ENCODE results near the gene MYCBP2.
"Not testable (repeated sequence)": the region's sequence is repeated elsewhere in the genome, so short reads cannot be mapped to it uniquely, and the experiment has no call there.

The MYCBP2 gene

DNA sequence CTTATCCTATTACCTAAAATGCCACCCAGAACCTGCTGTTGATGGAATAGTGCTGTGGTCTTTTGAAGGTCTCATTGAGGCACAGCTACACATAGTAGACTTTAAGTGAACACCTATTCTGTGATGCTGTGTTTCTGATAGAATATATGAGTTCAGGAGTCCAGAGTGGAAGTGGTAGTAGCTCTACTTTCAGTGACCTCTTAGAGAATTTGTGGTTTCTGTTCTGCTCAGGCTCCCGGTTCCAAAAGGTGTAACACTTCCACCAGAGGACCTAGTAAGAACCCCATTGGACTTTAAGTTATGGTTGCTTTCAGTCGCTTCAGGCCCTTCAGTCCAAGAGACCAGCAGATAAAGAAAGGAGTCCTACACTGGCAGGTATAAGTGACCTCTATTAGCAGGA, 11.4 kb upstream of the MYCBP2 start:
- no peak for FAIRE-seq
- no peak for DNase-seq (ENCODE audit: extremely low spot score, insufficient read length, low read depth)

DNA sequence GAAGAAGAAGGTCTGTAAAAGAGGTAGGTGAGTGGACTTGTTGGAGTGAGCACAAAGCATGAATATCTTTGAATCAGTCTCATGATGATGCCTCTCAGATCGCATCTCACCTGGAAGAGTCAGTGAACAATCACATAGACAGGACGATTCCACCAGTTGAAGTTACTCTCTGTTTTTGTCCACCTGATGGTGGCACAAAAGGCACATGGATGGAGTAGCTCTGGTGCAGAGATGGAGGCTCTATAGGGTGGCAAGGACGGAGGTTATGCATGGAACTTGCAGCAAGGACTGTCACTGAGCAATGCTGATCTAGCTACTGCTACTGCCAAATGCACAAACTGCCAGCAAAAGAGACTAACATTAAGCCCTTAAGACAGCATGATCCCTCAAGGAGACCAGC, 10.3 kb upstream of the MYCBP2 start:
- no peak for DNase-seq (ENCODE audit: extremely low spot score, insufficient read length, low read depth)
- no peak for FAIRE-seq

DNA sequence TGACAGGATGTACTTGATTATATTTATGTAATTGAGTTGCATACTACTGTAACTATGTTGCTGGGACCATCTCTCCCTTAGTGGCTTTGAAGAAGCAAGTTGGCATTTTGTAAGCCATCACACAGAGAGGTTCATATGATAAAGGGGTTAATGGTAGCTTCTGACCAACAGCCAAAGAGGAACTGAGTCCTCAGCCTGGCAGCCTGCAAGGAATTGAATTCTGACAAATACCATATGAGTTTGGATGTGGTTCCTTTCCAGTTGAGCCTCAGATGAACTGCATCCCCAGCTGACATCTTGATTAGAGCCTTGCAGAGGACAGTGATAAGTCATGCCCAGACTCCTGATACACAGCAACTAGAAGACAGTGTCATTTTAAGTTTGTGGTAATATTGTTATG, 8.6 kb upstream of the MYCBP2 start:
- DNase-seq (ENCODE audit: extremely low spot score, insufficient read length, low read depth), result no peak
- peak; percentile 51 for FAIRE-seq

DNA sequence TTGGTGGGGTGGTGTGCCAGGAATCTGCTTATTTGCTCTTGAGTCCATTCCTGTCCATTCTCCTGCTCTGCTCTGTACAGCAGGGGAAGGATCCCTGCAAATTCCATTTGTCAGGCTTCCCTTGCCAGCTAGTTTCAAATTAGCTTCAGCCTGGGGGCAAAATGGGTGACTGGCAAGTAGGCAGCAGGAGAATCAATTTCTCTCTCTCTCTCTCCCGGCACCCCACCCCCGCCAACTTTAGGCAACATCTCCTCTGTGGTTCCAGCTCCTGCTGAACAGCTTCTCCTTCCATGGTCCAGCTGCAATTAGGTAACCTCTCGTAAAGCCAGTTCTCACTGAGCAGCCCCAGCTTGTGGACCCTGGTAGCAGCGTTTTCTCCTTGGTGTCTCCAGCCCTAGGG, 6.7 kb upstream of the MYCBP2 start:
- no peak for DNase-seq (ENCODE audit: extremely low spot score, insufficient read length, low read depth)
- no peak for FAIRE-seq

DNA sequence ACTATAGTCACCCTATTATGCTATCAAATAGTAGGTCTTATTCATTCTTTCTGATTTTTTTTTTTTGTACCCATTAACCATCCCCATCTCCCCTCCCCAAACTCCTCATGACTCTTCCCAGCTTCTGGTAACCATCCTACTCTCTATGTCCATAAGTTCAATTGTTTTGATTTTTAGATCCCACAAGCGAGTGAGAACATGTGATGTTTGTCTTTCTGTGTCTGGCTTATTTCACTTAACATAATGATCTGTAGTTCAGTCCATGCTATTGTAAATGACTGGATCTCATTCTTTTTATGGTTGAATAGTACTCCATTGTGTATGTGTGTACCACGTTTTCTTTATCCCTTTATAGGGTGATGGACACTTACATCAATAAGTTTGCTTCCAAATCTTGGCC, 4.5 kb upstream of the MYCBP2 start:
- FAIRE-seq, result no peak
- no peak for DNase-seq (ENCODE audit: extremely low spot score, insufficient read length, low read depth)

DNA sequence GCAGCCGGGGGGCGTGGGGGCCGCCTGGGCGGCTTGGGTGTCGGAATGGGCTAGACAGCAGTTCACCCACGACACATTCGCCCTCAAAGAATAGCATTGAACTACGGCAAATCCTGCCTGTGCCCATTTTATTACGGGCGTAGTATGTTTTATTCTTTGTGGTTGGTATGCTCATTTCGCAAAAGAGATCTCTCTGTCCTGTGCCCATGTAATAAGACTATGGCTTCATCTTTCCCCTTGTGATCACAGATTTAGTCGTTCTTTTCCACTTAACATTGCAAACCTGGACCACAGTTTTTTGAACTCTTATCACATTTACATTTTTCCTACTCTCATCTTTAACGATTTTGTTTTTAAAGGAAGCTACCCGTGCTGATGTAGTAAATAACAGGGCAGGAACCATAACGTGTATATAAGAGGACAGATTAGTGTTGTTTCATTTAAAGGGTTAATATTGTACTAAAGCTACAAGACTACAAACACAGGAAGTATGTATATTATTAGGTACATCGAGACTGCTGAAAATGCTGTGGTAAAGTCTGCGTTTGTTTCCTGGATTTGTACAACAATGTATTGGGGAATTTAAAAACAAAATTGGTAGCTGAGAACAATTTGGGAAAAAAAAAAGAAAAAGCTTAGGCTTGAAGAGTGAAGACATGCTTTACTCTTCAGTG, 3.2 kb upstream of the MYCBP2 start:
- FAIRE-seq, result no peak

DNA sequence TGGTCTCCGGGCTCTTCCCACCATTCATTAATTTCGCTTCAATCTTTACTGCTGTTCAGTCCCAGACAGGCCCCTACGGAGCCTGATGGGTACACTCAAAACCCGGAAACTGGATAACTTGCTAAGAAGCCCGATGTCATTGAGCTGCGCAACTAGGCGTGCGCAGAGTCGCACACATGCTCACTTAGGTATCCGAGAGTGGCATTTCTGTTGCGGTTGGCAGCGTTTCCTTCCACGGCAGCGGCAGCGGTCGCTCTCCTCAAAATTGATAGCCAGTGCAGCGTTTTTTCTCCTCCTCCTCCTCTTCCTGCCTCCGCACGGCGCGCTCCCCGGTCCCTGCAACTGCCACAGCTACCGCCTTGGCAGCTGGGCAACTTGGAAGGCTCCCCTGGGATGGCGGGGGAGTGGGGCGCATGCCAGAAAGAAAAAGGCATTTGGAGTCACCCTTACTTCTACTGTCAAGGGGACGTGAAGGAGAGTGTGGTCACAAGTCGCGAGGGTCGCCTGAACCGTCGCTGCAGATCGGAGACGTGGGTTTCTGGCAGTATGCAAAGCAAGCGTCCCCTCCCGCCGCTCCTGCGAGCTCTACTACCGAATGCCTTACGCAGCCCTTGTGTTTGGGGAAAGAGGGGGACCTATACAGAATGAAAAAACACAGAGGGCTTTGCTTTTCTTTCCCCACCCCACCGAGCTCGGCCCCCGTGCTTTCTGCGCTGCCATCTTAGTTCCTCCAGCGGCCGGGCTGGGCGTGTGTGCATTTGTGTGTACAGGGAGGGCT, 2.4 kb upstream of the MYCBP2 start:
- peak; percentile 71 for DNase-seq (ENCODE audit: extremely low spot score, insufficient read length, low read depth)
- peak; percentile 98 for FAIRE-seq

More for the DNA sequence above, 3.2 kb upstream of the MYCBP2 start:
- no peak for DNase-seq (ENCODE audit: extremely low spot score, insufficient read length, low read depth)

DNA sequence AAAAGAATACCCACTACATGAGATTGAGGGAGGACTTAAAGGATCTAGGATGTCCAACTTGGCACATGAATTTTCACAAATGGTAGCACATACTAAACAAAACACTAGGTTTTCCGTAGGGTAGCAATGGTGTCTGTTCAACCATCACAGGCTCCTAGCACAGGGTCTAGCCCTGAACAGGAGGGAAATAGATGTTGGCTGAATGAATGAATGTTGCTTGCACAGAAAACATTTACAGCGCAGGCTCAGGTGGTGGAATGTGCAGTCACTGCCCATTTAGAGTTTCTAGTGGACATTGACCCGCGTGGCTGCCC, 1.9 kb upstream of the MYCBP2 start:
- FAIRE-seq (no peak), DNase-seq (ENCODE audit: extremely low spot score, insufficient read length, low read depth) (no peak)

DNA sequence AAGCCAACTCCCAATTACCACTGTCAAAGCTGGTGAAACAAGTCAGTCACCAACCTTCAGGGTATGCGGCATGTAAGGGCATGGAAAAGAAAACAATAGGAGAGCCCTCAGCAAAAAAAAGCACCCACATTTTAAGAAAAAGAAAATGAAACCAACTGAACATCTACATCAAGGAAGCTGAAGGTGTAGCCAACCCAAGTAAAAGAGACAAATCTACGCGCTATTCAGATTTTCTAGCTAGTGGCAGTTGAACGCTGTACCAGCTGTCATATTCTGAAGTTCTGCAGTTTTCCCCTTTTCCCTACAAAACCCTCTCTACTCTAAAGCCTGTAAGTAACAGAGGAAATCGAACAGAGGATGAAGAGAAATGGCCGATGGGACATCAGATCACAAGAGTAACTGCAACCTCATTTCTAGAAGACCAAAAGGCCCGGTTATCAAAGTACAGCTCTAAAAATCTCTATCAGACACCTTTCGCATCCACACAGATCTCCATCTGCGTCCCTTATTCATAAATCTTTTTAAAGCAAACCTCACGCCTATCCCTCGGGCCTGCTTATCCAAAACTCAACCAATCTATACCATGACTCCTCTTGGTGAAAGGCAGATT, 1.4 kb downstream of the MYCBP2 start:
- FAIRE-seq (peak; percentile 83), DNase-seq (ENCODE audit: extremely low spot score, insufficient read length, low read depth) (no peak)

DNA sequence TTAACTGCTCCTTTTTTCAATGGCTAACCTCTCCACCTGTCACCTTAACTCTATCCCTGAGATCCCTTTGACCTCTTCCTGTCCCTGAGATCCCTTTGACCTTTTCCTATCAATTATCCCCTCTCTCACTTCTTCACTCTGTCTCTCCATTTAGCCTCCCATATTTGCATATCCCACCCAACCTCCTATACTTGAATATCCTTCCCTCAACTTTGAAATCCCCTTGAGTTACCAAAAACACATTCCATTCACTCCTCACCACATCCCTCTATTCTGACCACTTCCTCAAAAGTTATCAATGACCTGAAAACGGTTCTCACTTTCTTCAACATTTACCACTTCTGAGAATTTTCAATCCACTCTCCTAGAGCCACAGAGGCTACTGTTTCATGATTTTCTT, 3.0 kb downstream of the MYCBP2 start:
- DNase-seq (ENCODE audit: extremely low spot score, insufficient read length, low read depth), result no peak
- FAIRE-seq, result peak; percentile 74

DNA sequence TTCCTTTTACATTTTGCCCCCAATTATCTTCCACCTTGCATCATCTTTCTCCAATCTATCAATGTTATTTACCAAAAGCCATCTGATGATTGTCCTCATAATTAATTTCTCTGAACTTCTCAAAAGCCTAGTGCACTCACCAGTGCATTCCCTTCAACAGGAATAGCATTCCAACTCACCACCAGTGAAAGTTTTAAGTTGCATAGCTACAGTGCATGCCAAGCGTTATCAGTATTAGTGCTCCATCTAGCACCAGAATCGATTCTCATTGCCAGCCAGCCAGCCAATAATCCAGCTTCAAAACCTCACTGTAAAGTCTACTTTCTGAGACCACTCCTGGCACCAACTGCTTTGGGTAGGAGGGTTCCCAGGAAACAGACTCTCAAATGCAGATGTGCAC, 7.4 kb downstream of the MYCBP2 start:
- FAIRE-seq, result no peak

DNA sequence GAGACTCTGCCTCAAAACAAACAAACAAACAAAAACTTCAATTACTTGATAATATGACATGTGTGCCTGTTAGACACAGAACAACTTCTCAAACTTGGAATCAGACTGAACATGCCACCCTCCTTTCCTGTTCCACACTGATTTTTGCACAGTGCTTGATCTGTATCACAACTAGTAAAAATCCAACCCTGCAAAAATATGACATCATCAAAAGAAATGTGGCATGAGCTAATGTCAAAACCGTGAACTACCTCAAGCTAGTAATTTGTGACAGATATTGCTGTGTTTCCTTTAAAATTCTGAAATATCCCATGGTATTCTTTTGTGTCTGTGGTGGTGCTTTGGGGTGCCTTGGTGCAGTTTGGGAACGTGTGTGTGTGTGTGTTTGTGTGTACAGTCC, 8.2 kb downstream of the MYCBP2 start:
- DNase-seq (ENCODE audit: extremely low spot score, insufficient read length, low read depth) (no peak), FAIRE-seq (no peak)

More for the DNA sequence above, 7.4 kb downstream of the MYCBP2 start:
- DNase-seq (ENCODE audit: extremely low spot score, insufficient read length, low read depth), result no peak

DNA sequence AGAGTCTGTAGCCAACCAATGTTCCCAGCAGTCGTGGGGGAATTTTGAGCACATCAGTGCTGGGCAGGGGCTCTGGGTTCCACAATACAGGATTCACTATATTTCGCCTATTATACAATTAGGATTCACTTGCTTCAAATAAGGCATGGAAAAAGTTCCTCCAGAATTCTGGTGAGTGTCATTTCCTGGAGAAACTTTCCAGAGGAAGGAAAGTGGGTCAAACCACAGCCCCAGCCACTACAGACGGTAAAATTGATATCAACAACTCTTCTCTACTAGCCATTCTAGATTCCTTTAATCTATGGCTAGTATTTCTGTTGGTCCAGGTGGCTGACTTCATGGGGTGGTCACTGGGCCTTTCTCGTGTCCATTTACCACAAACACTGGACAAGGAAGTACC, 10.5 kb downstream of the MYCBP2 start:
- FAIRE-seq (no peak), DNase-seq (ENCODE audit: extremely low spot score, insufficient read length, low read depth) (no peak)

DNA sequence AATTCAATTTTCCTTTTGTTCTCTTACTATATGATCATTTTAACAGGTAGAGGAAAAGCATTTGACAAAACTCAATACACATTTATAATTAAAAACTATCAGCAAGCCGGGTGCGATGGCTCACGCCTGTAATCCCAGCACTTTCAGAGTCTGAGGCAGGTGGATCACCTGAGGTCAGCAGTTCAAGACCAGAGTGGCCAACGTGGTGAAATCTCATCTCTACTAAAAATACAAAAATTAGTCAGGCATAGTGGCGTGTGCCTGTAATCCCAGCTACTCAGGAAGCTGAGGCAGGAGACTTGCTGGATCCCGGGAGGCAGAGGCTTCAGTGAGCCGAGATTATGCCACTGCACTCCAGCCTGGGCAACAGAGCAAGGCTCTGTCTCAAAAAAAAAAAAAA, 11.4 kb downstream of the MYCBP2 start:
- FAIRE-seq, result not testable (repeated sequence)

DNA sequence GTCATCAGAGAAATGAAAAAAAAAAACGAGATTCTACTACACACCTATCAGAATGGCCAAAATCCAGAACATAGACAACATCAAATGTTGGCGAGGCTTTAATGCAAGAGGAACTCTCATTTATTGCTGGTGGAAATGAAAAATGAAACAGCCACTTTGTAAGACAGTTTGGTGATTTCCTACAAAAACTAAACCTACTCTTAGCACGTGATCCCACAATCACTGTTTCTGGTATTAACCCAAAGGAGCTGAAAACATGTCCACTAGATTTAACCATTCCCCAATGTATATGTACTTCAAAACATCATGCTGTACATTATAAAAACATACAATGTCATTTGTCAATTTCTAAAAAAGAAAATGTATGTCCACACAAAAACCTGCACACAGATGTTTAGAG, 13.0 kb downstream of the MYCBP2 start:
- FAIRE-seq (peak; percentile 75), DNase-seq (ENCODE audit: extremely low spot score, insufficient read length, low read depth) (no peak)

More for the DNA sequence above, 11.4 kb downstream of the MYCBP2 start:
- DNase-seq (ENCODE audit: extremely low spot score, insufficient read length, low read depth), result not testable (repeated sequence)

DNA sequence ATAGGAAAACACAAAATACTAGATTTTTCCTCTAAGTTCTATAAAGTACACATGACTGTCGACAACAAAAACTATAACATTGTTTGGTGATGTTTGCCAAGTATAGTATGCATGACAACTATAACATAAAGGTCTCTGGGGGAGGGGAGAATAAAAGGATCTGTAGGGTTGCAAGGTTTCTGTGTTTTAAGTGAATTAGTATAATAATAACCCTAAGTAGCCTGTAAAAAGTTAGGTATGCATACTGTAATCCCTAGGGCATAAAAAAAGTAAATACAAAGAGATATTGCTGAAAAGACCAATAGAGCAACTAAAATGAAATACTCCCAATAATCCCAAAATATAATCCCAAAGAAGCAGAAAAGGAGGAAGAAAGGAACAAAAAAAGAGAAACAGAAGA, 14.6 kb downstream of the MYCBP2 start:
- FAIRE-seq (no peak), DNase-seq (ENCODE audit: extremely low spot score, insufficient read length, low read depth) (no peak)

DNA sequence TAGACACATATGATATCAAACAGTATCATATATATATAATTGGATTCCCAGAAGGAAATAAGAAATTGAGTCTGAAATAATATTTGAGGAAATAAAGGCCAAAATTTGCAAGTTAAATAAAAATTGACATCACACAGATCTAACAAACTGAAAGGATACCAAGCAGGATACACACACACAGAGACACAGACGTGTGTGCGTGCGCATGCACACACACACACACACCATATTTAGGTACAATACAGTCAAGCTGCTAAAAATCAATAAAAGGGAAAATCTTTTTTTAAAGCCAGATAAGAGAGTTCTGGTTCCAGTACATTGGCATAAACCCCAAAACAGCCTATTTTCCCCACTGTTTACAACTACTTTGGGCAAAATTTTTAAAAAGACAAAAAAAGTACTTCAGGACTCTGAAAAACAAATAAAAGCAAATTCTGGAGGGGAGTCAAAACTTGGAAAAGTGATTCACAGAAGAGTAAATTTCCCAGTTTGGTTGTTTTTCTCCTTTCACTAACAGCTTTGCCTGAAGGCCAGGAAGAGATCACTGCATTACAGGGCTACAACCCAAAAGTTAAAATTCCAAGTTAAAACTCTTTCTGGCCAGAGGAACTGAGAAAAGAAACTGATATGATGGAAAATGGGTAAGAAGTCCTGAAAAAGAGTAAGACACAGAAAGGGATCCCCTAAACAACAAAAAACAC, 16.2 kb downstream of the MYCBP2 start:
- FAIRE-seq (peak; percentile 12), DNase-seq (ENCODE audit: extremely low spot score, insufficient read length, low read depth) (no peak)

DNA sequence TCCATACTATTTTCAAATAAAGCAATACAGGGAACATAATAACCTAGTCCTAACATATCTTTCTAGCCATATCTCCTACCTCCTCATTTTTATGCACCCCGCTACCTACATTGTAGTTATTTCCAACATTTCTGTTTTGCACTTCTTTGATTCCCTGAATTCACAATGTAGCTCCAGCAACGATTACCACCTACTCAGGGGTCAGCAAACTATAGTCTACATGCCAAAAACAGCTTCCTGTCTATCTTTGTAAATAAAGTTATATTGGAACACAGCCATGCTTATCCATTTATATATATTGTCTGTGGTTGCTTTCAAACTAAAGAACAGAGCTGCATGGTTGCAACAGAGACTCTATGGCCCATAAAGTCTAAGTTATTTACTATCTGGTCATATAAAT, 16.7 kb downstream of the MYCBP2 start:
- DNase-seq (ENCODE audit: extremely low spot score, insufficient read length, low read depth) (no peak), FAIRE-seq (no peak)

DNA sequence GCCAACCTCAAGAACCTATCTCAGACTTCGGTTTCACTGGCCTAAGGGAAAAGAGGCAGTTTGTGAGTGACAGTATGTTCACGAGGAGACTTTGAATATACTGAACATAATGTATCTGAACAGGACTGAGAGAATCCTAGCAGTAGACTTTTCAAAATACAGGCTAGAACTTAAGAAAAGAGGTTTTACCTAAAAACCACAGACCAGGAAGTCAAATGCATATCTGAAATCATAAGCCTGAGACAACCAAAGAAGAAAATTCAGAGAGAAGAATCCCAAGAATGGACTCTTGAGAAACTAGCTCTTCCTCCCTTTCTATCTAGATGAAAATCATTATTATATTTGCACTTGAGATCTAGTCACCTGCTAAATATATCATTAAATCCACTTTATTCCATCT, 17.6 kb downstream of the MYCBP2 start:
- DNase-seq (ENCODE audit: extremely low spot score, insufficient read length, low read depth), result no peak
- peak; percentile 41 for FAIRE-seq

DNA sequence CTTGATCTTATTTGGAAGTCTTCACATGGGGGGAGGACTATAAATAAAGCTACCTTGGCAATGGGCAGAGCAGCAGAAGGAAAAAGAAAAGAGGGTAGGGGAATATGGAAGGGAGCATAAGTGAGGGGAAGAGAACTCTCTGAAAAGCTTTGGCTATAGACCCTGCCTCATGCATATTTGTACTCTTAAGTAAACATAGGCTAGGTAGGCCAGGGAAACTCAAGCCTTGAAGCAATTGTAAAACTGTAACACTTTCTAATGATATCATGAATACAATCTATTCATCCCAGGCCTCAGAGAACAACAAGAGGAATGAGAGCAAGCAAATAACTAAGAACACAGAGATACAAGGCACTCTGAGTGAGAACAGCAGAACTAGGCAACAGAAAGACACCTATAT, 20.4 kb downstream of the MYCBP2 start:
- peak; percentile 55 for FAIRE-seq
- no peak for DNase-seq (ENCODE audit: extremely low spot score, insufficient read length, low read depth)

DNA sequence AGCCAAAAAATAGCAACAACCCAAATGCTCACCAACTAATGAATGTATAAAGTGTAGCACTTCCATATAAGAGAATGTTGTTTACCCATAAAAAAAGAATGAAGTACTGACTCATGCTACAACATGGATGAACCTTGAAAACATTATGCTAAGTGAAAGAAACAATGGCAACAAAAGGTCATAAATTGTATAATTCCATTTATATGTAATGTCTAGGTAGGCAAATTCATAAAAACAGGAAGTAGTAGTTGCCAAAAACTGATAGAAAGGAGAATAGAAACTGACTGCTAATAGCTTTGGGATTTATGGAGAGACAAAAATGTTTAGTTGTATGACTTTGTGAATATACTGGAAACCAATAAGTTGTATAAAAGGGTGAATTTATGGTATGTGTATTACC, 21.6 kb downstream of the MYCBP2 start:
- DNase-seq (ENCODE audit: extremely low spot score, insufficient read length, low read depth), result no peak
- FAIRE-seq, result peak; percentile 61

Data from GM18507 (cell line).